CD8-positive, alpha-beta memory T cell (primary cell): ENCODE measurements around the gene CSNK1G1. TPM values are rescaled to one million over a fixed set of nuclear protein-coding genes. Genes with fewer than 3 reads are reported as not detected.
A peak's percentile ranks its signal among the peaks of the same experiment; 100 is the strongest.
"Not testable (repeated sequence)": the region's sequence is repeated elsewhere in the genome, so short reads cannot be mapped to it uniquely, and the experiment has no call there.

Source experiments
- CTCF ChIA-PET: fragments of 350-600 bp; sonication (Branson Sonifier 250); formaldehyde crosslinking; loops from one replicate; lab custom pipeline; 2021; ENCODE audit warnings: antibody characterized with exemption; lab: Charles Lee
- POLR2A ChIA-PET: fragments of 350-600 bp; sonication (Branson Sonifier 250); formaldehyde crosslinking; loops from one replicate; lab custom pipeline; 2021; ENCODE audit warnings: antibody characterized with exemption; lab: Charles Lee
- DNase-seq, 5 donors: peaks; one replicate each; pipeline versions ENCODE4 v3.0.0 to v3.0.0-alpha.2; 2020 to 2022; ENCODE audit warnings: mixed read lengths in 1 of 5
- H3K27ac ChIP-seq: one replicate; pipeline ENCODE4 v1.7.0; 2013; ENCODE audit warnings: low read depth, mild to moderate bottlenecking, low read length, moderate library complexity
- H3K27me3 ChIP-seq: 2 replicates; pipeline ENCODE4 v1.7.0; 2013; ENCODE audit warnings: low read length, mild to moderate bottlenecking; ENCODE audit not compliant: insufficient read depth, poor library complexity, severe bottlenecking
- H3K36me3 ChIP-seq: 2 replicates; pipeline ENCODE4 v1.7.0; 2013; ENCODE audit warnings: mild to moderate bottlenecking, low read length, moderate library complexity; ENCODE audit not compliant: insufficient read depth
- H3K4me1 ChIP-seq: 2 replicates; pipeline ENCODE4 v1.7.0; 2013; ENCODE audit warnings: mild to moderate bottlenecking, low read length, moderate library complexity; ENCODE audit not compliant: insufficient read depth
- H3K4me3 ChIP-seq: 2 replicates; pipeline ENCODE4 v1.7.0; 2013; ENCODE audit warnings: mild to moderate bottlenecking, low read length
- H3K9me3 ChIP-seq: 2 replicates; pipeline ENCODE4 v1.7.0; 2013; ENCODE audit warnings: mild to moderate bottlenecking, low read length
- H3K27ac Mint-ChIP-seq, 8 donors: one replicate each; pipeline ENCODE4 v1.8.0; 2020 to 2021; ENCODE audit warnings: mixed read lengths in 8 of 8, mild to moderate bottlenecking in 6 of 8, inconsistent platforms in 3 of 8, moderate library complexity in 3 of 8
- H3K27me3 Mint-ChIP-seq, 2 donors: one replicate each; pipeline ENCODE4 v1.8.0; 2020 to 2021; ENCODE audit warnings: mixed read lengths in 2 of 2, mild to moderate bottlenecking in 1 of 2, moderate library complexity in 1 of 2
- H3K36me3 Mint-ChIP-seq, 3 donors: one replicate each; pipeline ENCODE4 v1.8.0; 2020 to 2021; ENCODE audit warnings: mixed read lengths in 3 of 3, inconsistent platforms in 1 of 3, mild to moderate bottlenecking in 1 of 3
- H3K4me1 Mint-ChIP-seq, 3 donors: one replicate each; pipeline ENCODE4 v1.8.0; 2020 to 2021; ENCODE audit warnings: mixed read lengths in 3 of 3, inconsistent platforms in 1 of 3, mild to moderate bottlenecking in 1 of 3
- H3K4me3 Mint-ChIP-seq, 7 donors: one replicate each; pipeline ENCODE4 v1.8.0; 2020 to 2021; ENCODE audit warnings: mixed read lengths in 7 of 7, mild to moderate bottlenecking in 6 of 7, moderate library complexity in 4 of 7, inconsistent platforms in 2 of 7
- H3K9me3 Mint-ChIP-seq, 5 donors: one replicate each; pipeline ENCODE4 v1.8.0; 2020 to 2022; ENCODE audit warnings: mixed read lengths in 5 of 5, mild to moderate bottlenecking in 3 of 5, moderate library complexity in 2 of 5, inconsistent platforms in 1 of 5
- polyA plus RNA-seq: library from polyadenylated mRNA; unstranded; fragments of 300-500 nt; fragmentation: Illumina TruSeq; gene quantifications from one replicate; pipeline ENCODE4 v1.2.3, GENCODE V29; 2021
- total RNA-seq, 2 experiments: library from RNA; stranded (reverse); gene quantifications; one replicate each; pipeline ENCODE4 v1.2.3, GENCODE V29; 2021

Gene CSNK1G1
- 10 to 100 TPM; 25.6 to 27.0 TPM for total RNA-seq
- polyA plus RNA-seq, result 15.5 TPM

DNA sequence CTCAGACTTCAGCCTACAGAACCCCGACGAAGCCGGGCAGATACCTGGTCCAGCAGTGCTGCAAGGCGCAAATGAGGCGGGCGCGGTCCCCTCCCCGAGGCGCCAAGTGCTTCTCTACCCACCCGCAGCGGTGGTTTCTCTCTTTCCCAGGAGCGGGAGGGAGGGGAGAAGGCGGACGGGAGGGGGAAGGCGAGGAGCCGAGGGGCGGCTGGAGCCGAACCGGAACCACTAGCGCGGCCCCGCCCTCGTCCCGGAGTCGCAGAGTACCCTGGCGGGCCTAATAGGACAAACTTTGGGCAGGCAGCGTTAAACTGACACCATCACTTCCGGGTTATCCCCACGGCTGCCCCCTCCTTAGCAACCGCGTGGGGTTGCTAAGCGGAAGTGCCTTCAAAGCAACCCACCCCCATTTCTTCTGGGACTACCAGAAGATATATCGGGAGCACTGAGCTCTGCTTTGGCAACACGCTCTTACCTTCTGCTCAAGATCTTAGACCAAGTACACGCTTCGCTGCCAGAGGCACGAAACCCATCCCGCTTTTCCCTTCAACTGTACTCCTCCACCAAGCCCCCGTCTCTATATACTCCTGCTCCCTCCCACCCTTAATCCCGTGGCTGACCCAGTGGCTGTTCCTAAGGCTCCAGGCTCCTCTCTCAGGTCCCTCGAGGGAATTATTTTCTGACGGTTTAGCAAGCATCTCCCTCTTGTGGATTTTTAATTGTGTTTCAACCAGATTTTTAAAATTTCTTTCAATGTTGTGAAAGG is at the start of gene CSNK1G1:
TSS of gene CSNK1G1 (minus strand) at position 230 of the 766 bp plus-strand sequence. CDS start 55,674 bp downstream, outside the sequence.
- no peaks in the 10 kb centered on the region for H3K9me3 Mint-ChIP-seq
- H3K4me3 Mint-ChIP-seq, result peak within 1 kb of the TSS; percentile 92 to 99 (median 95)
- peak within 1 kb of the TSS; percentile 89 for H3K4me3 ChIP-seq
- H3K27ac ChIP-seq, result peak within 1 kb of the TSS; percentile 79
- DNase-seq, result peak; percentile 89 to 96 (median 91)
- H3K27ac Mint-ChIP-seq, result peak within 1 kb of the TSS; percentile 91 to 95 (median 94)
- no peaks in the 10 kb centered on the region for H3K27me3 ChIP-seq
- peaks cover 14% of the 10 kb centered on the region for H3K4me1 ChIP-seq
- POLR2A ChIA-PET, result interaction anchor here (0.8 kb wide), 1 partner anchor 31 kb away, joined by 4 read pairs; the partner anchor contains the start of gene TRIP4
- peaks cover 0 to 17% (median 0%) of the 10 kb centered on the region in 3 donors for H3K36me3 Mint-ChIP-seq
- CTCF ChIA-PET, result no interaction called here
- peaks cover 19 to 25% (median 23%) of the 10 kb centered on the region in 3 donors for H3K4me1 Mint-ChIP-seq
- H3K27me3 Mint-ChIP-seq, result no peaks in the 10 kb centered on the region
- no peaks in the 10 kb centered on the region for H3K9me3 ChIP-seq
- no peaks in the 10 kb centered on the region for H3K36me3 ChIP-seq

DNA sequence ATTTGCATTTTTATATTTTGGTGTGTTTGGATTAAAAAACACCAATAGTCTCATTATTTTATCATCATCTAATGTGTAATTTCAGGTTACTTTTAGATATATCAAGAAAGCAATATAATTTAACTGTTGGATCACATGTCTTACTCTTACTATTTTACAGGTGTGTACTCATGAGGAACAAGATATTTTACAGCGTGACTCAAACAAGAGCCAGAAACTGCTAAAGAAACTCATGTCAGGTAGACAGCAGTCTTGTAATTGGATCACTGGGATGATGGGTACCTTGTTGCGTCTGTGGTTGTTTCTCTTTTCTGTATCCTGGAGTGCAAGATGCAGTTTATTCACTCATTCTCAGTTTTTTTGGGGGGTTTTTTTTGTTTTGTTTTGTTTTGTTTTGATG is 44.6 kb upstream of the CSNK1G1 start:
- Mint-ChIP-seq H3K36me3 (peaks cover 0 to 71% (median 18%) of the 10 kb centered on the region in 3 donors), H3K9me3 (no peaks in the 10 kb centered on the region), H3K4me3 (no peak overlapping the region), H3K4me1 (peaks cover 0 to 9% (median 0%) of the 10 kb centered on the region in 3 donors), H3K27me3 (peaks cover 0 to 1% of the 10 kb centered on the region in 2 donors), H3K27ac (peak overlapping the region in 1 of 8 donors; percentile 41)
- Histone ChIP-seq H3K4me3 (no peak overlapping the region), H3K4me1 (no peaks in the 10 kb centered on the region), H3K9me3 (no peaks in the 10 kb centered on the region), H3K36me3 (peaks cover 19% of the 10 kb centered on the region), H3K27me3 (no peaks in the 10 kb centered on the region), H3K27ac (no peak overlapping the region)
- no peak for DNase-seq
- ChIA-PET POLR2A (no interaction called here), CTCF (no interaction called here)

DNA sequence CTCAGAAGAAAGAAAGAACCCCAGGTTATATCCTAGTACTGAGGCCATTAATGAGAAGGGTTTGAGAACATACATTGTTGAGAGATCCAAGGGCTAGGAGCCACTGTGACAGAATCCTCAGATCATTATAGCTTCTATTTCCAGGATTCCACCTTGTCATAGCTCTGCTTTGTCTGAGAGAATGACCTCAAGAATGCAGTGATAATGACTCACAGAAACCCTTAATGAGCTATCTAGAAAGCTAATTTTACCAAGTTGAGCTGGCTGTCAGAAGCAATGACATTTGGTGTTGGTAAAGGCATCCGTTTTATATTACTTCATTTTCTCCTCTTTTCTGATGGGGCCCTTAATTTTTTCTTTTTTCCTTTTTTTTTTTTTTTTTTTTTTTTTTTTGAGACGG is 42.6 kb upstream of the CSNK1G1 start:
- no peaks in the 10 kb centered on the region for H3K27me3 ChIP-seq
- Mint-ChIP-seq H3K4me3 (no peak overlapping the region), H3K27me3 (peaks cover 0 to 1% of the 10 kb centered on the region in 2 donors), H3K27ac (no peak overlapping the region), H3K4me1 (peaks cover 0 to 18% (median 2%) of the 10 kb centered on the region in 3 donors), H3K9me3 (no peaks in the 10 kb centered on the region), H3K36me3 (peaks cover 0 to 78% (median 27%) of the 10 kb centered on the region in 3 donors)
- DNase-seq, result no peak
- ChIA-PET POLR2A (no interaction called here), CTCF (interaction anchor here (0.7 kb wide), 2 partner anchors 26 to 223 kb away, joined by 3 read pairs; no protein-coding TSS in a partner anchor)
- no peak overlapping the region for H3K27ac ChIP-seq
- H3K36me3 ChIP-seq, result peaks cover 20% of the 10 kb centered on the region
- H3K4me1 ChIP-seq, result no peaks in the 10 kb centered on the region
- no peaks in the 10 kb centered on the region for H3K9me3 ChIP-seq
- H3K4me3 ChIP-seq, result no peak overlapping the region

GRCh38 chr15:64396789-64397188 is 40.8 kb upstream of the CSNK1G1 start:
- DNase-seq, result no peak
- Histone ChIP-seq H3K36me3 (peaks cover 21% of the 10 kb centered on the region), H3K4me1 (no peaks in the 10 kb centered on the region), H3K4me3 (no peak overlapping the region), H3K27ac (no peak overlapping the region), H3K9me3 (no peaks in the 10 kb centered on the region), H3K27me3 (no peaks in the 10 kb centered on the region)
- Mint-ChIP-seq H3K27me3 (peaks cover 0 to 1% of the 10 kb centered on the region in 2 donors), H3K27ac (peak overlapping the region in 1 of 8 donors; percentile 3), H3K4me3 (peak overlapping the region in 1 of 7 donors; percentile 20), H3K36me3 (peaks cover 0 to 79% (median 27%) of the 10 kb centered on the region in 3 donors), H3K9me3 (no peaks in the 10 kb centered on the region), H3K4me1 (peaks cover 2 to 19% (median 11%) of the 10 kb centered on the region in 3 donors)
- ChIA-PET POLR2A (no interaction called here), CTCF (interaction anchor here (0.8 kb wide), 1 partner anchor 9 kb away, joined by 3 read pairs; the partner anchor contains the start of gene TRIP4)

GRCh38 chr15:64392471-64392870 is 36.5 kb upstream of the CSNK1G1 start:
- H3K9me3 Mint-ChIP-seq, H3K27me3 ChIP-seq, H3K27ac ChIP-seq, CTCF ChIA-PET, DNase-seq, H3K4me3 ChIP-seq, H3K27me3 Mint-ChIP-seq, POLR2A ChIA-PET, H3K9me3 ChIP-seq: not testable (repeated sequence)
- Mint-ChIP-seq H3K4me1 (peaks cover 16 to 36% (median 30%) of the 10 kb centered on the region in 3 donors), H3K36me3 (peaks cover 0 to 53% (median 21%) of the 10 kb centered on the region in 3 donors), H3K4me3 (peak overlapping the region in 1 of 7 donors; percentile 61), H3K27ac (peak overlapping the region in 2 of 8 donors; percentile 55 to 80)
- H3K36me3 ChIP-seq, result peaks cover 11% of the 10 kb centered on the region
- H3K4me1 ChIP-seq, result peaks cover 14% of the 10 kb centered on the region

- H3K27ac ChIP-seq, result no peak overlapping the region
- Mint-ChIP-seq H3K4me1 (peaks cover 18 to 32% (median 25%) of the 10 kb centered on the region in 3 donors), H3K4me3 (peak overlapping the region; percentile 49 to 100 (median 82)), H3K27me3 (no peaks in the 10 kb centered on the region), H3K27ac (peak overlapping the region in 7 of 8 donors; percentile 26 to 82 (median 45)), H3K36me3 (peaks cover 0 to 24% (median 5%) of the 10 kb centered on the region in 3 donors), H3K9me3 (no peaks in the 10 kb centered on the region)
- no peak overlapping the region for H3K4me3 ChIP-seq
- no peaks in the 10 kb centered on the region for H3K9me3 ChIP-seq
- H3K4me1 ChIP-seq, result peaks cover 19% of the 10 kb centered on the region
- POLR2A ChIA-PET, result no interaction called here
- CTCF ChIA-PET, result no interaction called here
- no peak for DNase-seq
- H3K36me3 ChIP-seq, result peaks cover 4% of the 10 kb centered on the region
- no peaks in the 10 kb centered on the region for H3K27me3 ChIP-seq
These were observed 33.1 kb upstream of the CSNK1G1 start for GRCh38 chr15:64389036-64389435.

- POLR2A ChIA-PET, result interaction anchor here (0.6 to 1.5 kb wide), 7 partner anchors 31 to 602 kb away, joined by 3 to 19 read pairs (median 3); partner anchors contain the start of genes CSNK1G1, PPIB and SPG21
- no peaks in the 10 kb centered on the region for H3K9me3 Mint-ChIP-seq
- peaks cover 17 to 27% (median 20%) of the 10 kb centered on the region in 3 donors for H3K4me1 Mint-ChIP-seq
- peaks cover 19% of the 10 kb centered on the region for H3K4me1 ChIP-seq
- peak; percentile 93 to 97 (median 95) for DNase-seq
- no peaks in the 10 kb centered on the region for H3K9me3 ChIP-seq
- no peaks in the 10 kb centered on the region for H3K36me3 ChIP-seq
- H3K4me3 Mint-ChIP-seq, result peak within 1 kb of the TSS; percentile 94 to 100 (median 98)
- CTCF ChIA-PET, result interaction anchor here (1.0 to 1.3 kb wide), 8 partner anchors 9 to 448 kb away, joined by 3 to 4 read pairs (median 3); partner anchors contain the start of genes PPIB and ZNF609
- peak within 1 kb of the TSS; percentile 96 for H3K4me3 ChIP-seq
- no peaks in the 10 kb centered on the region for H3K27me3 ChIP-seq
- H3K36me3 Mint-ChIP-seq, result peaks cover 0 to 18% (median 2%) of the 10 kb centered on the region in 3 donors
- no peaks in the 10 kb centered on the region for H3K27me3 Mint-ChIP-seq
- peak within 1 kb of the TSS; percentile 73 to 98 (median 96) for H3K27ac Mint-ChIP-seq
- peak within 1 kb of the TSS; percentile 81 for H3K27ac ChIP-seq
These were observed 31.7 kb upstream of the CSNK1G1 start, which contains the start of gene TRIP4 for GRCh38 chr15:64387562-64388168. TSS of gene TRIP4 (plus strand) at chr15:64387836. CDS start at chr15:64387864, 28 bp downstream.
